GM10266 (cell line): ENCODE measurements around the gene DYRK3.
A peak's percentile ranks its signal among the peaks of the same experiment; 100 is the strongest.

ENCODE experiments used
- DNase-seq: peaks from one replicate; pipeline ENCODE4 v3.0.0; 2012; ENCODE audit errors: extremely low spot score
- TF ChIP-seq, protein P1 (sequence below): IDR thresholded peaks from 2 replicates; pipeline ENCODE4 v1.5.1; 2012; ENCODE audit warnings: mild to moderate bottlenecking, low read depth; ENCODE audit not compliant: control insufficient read depth, insufficient read depth; ENCODE audit errors: missing control alignments

Gene DYRK3

GRCh38 chr1:206684003-206684402, 48.7 kb downstream of the DYRK3 start:
- no peak for DNase-seq
- TF ChIP-seq, protein P1, sequence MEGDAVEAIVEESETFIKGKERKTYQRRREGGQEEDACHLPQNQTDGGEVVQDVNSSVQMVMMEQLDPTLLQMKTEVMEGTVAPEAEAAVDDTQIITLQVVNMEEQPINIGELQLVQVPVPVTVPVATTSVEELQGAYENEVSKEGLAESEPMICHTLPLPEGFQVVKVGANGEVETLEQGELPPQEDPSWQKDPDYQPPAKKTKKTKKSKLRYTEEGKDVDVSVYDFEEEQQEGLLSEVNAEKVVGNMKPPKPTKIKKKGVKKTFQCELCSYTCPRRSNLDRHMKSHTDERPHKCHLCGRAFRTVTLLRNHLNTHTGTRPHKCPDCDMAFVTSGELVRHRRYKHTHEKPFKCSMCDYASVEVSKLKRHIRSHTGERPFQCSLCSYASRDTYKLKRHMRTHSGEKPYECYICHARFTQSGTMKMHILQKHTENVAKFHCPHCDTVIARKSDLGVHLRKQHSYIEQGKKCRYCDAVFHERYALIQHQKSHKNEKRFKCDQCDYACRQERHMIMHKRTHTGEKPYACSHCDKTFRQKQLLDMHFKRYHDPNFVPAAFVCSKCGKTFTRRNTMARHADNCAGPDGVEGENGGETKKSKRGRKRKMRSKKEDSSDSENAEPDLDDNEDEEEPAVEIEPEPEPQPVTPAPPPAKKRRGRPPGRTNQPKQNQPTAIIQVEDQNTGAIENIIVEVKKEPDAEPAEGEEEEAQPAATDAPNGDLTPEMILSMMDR = no peak

- peak; percentile 98 for DNase-seq
- TF ChIP-seq, protein P1 = no peak
These were observed 49.4 kb downstream of the DYRK3 start, which contains the start of gene MAPKAPK2 for GRCh38 chr1:206684478-206685333. MAPKAPK2 (plus strand) TSS chr1:206684905; CDS start chr1:206685230, 325 bp downstream.

- TF ChIP-seq, protein P1 = no peak
- DNase-seq = peak; percentile 71
These were observed 50.0 kb downstream of the DYRK3 start for GRCh38 chr1:206685334-206685768.

GRCh38 chr1:206685769-206686477, 50.6 kb downstream of the DYRK3 start:
- peak; percentile 79 for DNase-seq
- TF ChIP-seq, protein P1 = no peak

DNA sequence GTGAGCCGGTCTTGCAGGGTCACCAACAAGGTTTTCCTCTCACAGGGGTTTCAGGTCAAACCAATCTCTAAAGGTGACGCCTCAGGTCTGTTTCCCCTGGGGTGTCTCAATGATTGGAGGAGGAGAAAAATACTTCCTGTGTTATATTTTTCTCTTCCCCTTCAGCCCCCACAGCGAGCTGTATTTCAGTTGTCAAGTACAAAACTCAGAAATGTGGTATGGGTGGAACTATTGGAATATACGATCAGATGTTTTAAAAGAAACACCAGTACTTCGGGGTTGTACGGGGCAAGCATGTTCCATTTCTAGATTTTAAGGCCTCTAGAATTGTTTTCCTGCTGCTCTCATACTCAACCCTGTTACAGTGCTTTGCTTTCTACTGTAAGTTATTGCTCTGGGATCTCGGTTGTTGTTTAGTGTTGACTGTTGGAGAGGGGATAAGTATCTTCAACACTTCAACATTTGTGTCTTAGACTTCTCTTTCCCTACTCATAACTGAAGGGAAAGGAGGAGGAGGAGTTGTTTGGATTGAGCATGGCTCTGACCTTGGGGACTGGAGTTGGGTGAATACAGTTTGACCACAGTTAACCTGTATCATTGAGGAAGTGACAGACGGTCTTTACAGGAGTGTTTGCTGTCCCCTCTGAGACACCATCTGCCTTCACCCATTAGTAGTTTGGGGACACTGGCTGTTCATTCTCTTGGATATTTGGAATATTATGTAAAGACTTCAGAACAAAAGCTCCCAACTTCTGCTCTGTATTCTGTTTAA, 51.3 kb downstream of the DYRK3 start:
- peak; percentile 79 for DNase-seq
- TF ChIP-seq, protein P1 = no peak

DNA sequence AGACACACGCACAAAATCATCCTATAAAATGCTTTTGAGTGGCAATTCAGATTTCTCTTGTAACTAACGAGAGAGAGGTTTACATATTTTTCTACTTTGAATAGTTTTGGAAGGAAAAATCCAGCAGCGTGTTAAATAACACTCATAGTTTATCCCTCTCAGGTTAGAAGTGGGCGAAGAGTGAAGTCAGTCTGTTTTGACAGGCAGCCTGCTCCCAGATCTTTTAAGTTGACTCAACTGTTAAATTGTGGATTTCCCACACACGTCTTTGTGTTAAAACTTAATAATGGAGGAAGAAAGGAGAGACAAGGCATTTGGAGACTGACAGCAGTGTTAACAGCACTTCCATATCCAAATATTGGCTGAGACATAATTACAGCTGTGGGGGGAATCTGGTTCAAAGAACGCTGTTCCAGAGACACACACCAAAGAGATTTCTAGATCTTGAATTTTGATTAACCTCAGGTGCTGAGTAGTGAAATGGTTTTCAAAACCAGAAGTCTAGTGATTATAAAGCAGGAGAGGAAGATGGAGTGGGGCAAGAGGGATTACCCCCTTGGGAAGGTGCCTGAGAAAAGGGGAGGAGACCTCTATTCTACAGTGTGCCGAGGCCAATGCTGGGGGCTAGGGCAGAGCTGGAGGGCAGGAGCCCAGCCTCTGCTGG, 52.0 kb downstream of the DYRK3 start:
- TF ChIP-seq, protein P1 = no peak
- no peak for DNase-seq
